Liver (tissue), 3 donors: ENCODE measurements around the gene NUDT13.

Experiments used
- CTCF ChIP-seq: fragments of 150-350 bp; IDR thresholded peaks from 2 replicates; pipeline ENCODE4 v1.5.1; 2017; ENCODE audit warnings: improper control_type of control experiment, low read depth, low read length; ENCODE audit not compliant: missing input control
- EGR1 ChIP-seq, 2 donors: IDR thresholded peaks; 2 replicates each; pipeline ENCODE4 v1.6.1; 2016 to 2018; ENCODE audit warnings: antibody characterized with exemption in 2 of 2, low read depth in 2 of 2
- GABPA ChIP-seq, 2 donors: IDR thresholded peaks in 1 of 2; conservative IDR thresholded peaks in 1 of 2; 2 replicates each; pipeline ENCODE4 v1.6.1; 2016; ENCODE audit warnings: antibody characterized with exemption in 2 of 2, mild to moderate bottlenecking in 1 of 2, moderate library complexity in 1 of 2
- RXRA ChIP-seq, 2 donors: IDR thresholded peaks; 2 replicates each; pipeline ENCODE4 v1.6.1; 2017 to 2018; ENCODE audit warnings: antibody characterized with exemption in 2 of 2, mild to moderate bottlenecking in 1 of 2
- donor health status: healthy.
- donor health status: healthy.

GRCh38 chr10:73084209-73084608 is 26.0 kb upstream of the NUDT13 start:
- TF ChIP-seq RXRA (IDR thresholded peaks at IDR 0.05) (no peak), EGR1 (IDR thresholded peaks at IDR 0.05; ENCODE audit: low read depth in 2 of 2) (no peak), CTCF (no peak), GABPA (IDR thresholded peaks at IDR 0.05 in 1 of 2, conservative IDR thresholded peaks at IDR 0.05 in 1 of 2) (no peak)
